Body of pancreas (tissue), 4 donors: ENCODE results near the gene EAF2.

Source experiments
- CTCF ChIP-seq, 7 experiments: fragments of 450-650 bp in 4 of 7; fragments of 200-600 bp in 3 of 7; sonication (generic) in 3 of 7; IDR thresholded peaks; one replicate each; pipeline ENCODE4 v1.5.1; 2016 to 2019; ENCODE audit warnings: antibody characterized with exemption in 7 of 7
- POLR2A ChIP-seq, 3 donors: fragments of 450-650 bp; IDR thresholded peaks; one replicate each; pipeline ENCODE4 v1.6.1; 2016; ENCODE audit warnings: antibody characterized with exemption in 3 of 3, mild to moderate bottlenecking in 2 of 3

GRCh38 chr3:121821421-121822199, 13.4 kb upstream of the EAF2 start:
- TF ChIP-seq POLR2A (IDR thresholded peaks at IDR 0.05) (no peak), CTCF (IDR thresholded peaks at IDR 0.05) (no peak)
